Retinal pigment epithelial cell (primary cell): ENCODE results near the gene PGM3.

ENCODE experiments used
- DNase-seq: peaks from one replicate; pipeline ENCODE4 v3.0.0-alpha.2; 2010; ENCODE audit warnings: low read depth
- H3K4me3 ChIP-seq: 2 replicates; pipeline ENCODE4 v1.5.1; 2011; ENCODE audit warnings: mild to moderate bottlenecking, low read length, control low read depth, moderate library complexity
- TF ChIP-seq, protein P1 (sequence below): conservative IDR thresholded peaks from 2 replicates; pipeline ENCODE4 v1.5.1; 2011; ENCODE audit warnings: low read depth, low read length, control low read depth, inconsistent platforms

The PGM3 gene

DNA sequence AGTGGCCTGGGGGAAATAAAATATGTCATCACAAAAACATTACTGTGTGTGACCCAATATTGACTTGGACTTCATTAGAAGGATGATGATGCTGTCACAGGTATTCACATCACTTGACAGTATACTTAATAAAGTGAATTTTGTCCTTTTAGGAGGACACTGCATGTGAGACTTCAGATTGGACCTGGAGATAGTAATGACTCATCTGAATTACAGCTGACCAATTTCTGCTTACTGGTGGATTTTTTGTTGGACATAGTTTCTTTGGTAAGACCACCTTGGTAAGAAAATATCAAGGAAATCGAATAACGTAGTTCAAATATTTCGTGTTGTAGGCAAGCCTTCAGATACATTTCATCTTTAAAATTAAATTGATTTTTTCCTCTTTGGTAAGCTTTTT lies 68.5 kb downstream of the PGM3 start:
- DNase-seq, result no peak
- TF ChIP-seq, protein P1, sequence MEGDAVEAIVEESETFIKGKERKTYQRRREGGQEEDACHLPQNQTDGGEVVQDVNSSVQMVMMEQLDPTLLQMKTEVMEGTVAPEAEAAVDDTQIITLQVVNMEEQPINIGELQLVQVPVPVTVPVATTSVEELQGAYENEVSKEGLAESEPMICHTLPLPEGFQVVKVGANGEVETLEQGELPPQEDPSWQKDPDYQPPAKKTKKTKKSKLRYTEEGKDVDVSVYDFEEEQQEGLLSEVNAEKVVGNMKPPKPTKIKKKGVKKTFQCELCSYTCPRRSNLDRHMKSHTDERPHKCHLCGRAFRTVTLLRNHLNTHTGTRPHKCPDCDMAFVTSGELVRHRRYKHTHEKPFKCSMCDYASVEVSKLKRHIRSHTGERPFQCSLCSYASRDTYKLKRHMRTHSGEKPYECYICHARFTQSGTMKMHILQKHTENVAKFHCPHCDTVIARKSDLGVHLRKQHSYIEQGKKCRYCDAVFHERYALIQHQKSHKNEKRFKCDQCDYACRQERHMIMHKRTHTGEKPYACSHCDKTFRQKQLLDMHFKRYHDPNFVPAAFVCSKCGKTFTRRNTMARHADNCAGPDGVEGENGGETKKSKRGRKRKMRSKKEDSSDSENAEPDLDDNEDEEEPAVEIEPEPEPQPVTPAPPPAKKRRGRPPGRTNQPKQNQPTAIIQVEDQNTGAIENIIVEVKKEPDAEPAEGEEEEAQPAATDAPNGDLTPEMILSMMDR, result no peak
- no peak overlapping the region for H3K4me3 ChIP-seq

GRCh38 chr6:83119742-83120300 lies 73.2 kb downstream of the PGM3 start:
- H3K4me3 ChIP-seq, result no peak overlapping the region
- TF ChIP-seq, protein P1, result no peak
- DNase-seq, result no peak

DNA sequence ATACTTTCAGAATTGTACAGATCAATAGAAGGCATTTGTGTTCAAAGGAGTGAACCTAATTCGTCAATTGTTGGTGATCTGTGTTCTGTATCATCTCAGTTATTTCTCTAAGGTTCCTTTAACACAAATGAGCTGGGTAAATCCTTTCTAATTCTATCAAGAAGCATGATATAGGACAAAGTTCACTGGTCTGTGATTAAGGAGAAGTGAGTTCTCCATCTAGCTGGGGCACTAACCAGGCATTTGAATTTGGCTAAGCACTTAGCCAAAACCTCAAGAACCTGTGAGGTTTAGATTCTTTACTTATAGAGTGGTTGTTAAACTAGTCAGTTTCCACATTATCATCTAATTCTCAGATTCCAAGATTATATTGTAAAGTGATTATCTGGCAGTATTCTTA lies 75.3 kb downstream of the PGM3 start:
- TF ChIP-seq, protein P1, result no peak

More for the DNA sequence above, 75.3 kb downstream of the PGM3 start:
- H3K4me3 ChIP-seq, result no peak overlapping the region
- no peak for DNase-seq
